Breast epithelium (tissue), 4 donors: ENCODE data around the gene CD72. TPM values are rescaled to one million over a fixed set of nuclear protein-coding genes. Genes with fewer than 3 reads are reported as not detected.

Experiments
- DNase-seq, 2 donors: peaks; one replicate each; pipeline ENCODE4 v3.0.0-alpha.2; 2019; ENCODE audit warnings: low spot score in 2 of 2
- H3K27ac ChIP-seq, 2 donors: fragments of 200-600 bp; sonication (generic) in 1 of 2; one replicate each; pipeline ENCODE4 v1.5.1; 2016 to 2019; ENCODE audit warnings: mild to moderate bottlenecking in 1 of 2
- H3K27me3 ChIP-seq, 2 donors: fragments of 200-600 bp; sonication (generic) in 1 of 2; one replicate each; pipeline versions ENCODE4 v1.5.1 to v1.6.0; 2017 to 2019; ENCODE audit warnings: control low read depth in 1 of 2, mild to moderate bottlenecking in 1 of 2
- H3K36me3 ChIP-seq: fragments of 200-600 bp; one replicate; pipeline ENCODE4 v1.5.1; 2019
- H3K4me1 ChIP-seq, 2 donors: fragments of 200-600 bp; sonication (generic); one replicate each; pipeline ENCODE4 v1.5.1; 2016 to 2019; ENCODE audit warnings: control low read depth in 1 of 2
- H3K4me3 ChIP-seq, 3 donors: fragments of 200-600 bp; sonication (generic); 1 replicate in 2 of 3; 2 replicates in 1 of 3; pipeline ENCODE4 v1.5.1; 2016 to 2019; ENCODE audit warnings: mild to moderate bottlenecking in 3 of 3, moderate library complexity in 2 of 3
- H3K9me3 ChIP-seq, 2 donors: fragments of 200-600 bp; sonication (generic) in 1 of 2; one replicate each; pipeline ENCODE4 v1.5.1; 2016 to 2019; ENCODE audit warnings: control low read depth in 1 of 2
- POLR2A ChIP-seq: fragments of 450-650 bp; IDR thresholded peaks from one replicate; pipeline ENCODE4 v1.6.1; 2016; ENCODE audit warnings: antibody characterized with exemption, mild to moderate bottlenecking, moderate library complexity
- POLR2AphosphoS5 ChIP-seq, 3 donors: sonication (generic); formaldehyde crosslinking; IDR thresholded peaks; one replicate each; pipeline ENCODE4 v1.6.1; 2017; ENCODE audit warnings: antibody characterized with exemption in 3 of 3
- intact Hi-C: fragments of 100-400 bp; cut with DNase I; formaldehyde crosslinking; loops from one replicate; pipeline ENCODE4 v1.15.1; 2023; ENCODE audit warnings: low total_unique reads
- total RNA-seq, 3 donors: library from RNA; depleted of rRNA; stranded (reverse); fragments of >200 nt; gene quantifications; one replicate each; pipeline ENCODE4 v1.1.0, GENCODE V29; 2016
- TF ChIP-seq, protein P1 (sequence below), 3 donors: fragments of 450-650 bp; IDR thresholded peaks; one replicate each; pipeline ENCODE4 v1.5.1; 2016 to 2017; ENCODE audit warnings: antibody characterized with exemption in 3 of 3, mild to moderate bottlenecking in 3 of 3, moderate library complexity in 3 of 3

The CD72 gene
- total RNA-seq, 3 donors from 2014 or later = 3.6 to 6.4 (median 5.1) TPM

DNA sequence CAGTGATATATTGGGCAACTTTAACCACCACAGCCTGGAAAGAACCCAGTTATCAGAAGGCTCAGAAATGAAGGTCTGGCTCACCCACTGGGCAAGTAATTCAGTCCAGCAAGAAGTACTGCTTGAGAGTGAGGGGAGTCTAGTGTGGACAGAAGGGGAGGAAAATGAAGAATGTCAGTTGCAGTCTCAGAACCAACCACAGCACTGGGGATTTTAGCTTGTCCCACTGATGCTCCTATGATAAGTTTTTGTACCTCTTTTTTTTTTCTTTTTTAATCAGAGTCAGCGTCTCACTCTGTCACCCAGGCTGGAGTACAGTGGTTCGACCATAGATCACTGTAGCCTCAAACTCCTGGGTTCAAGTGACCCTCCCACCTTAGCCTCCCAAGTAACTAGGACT is 9.4 kb upstream of the CD72 start:
- no peak for DNase-seq
- no peaks in the 10 kb centered on the region for H3K9me3 ChIP-seq
- no peaks in the 10 kb centered on the region for H3K4me1 ChIP-seq
- no peak overlapping the region for H3K4me3 ChIP-seq
- no peaks in the 10 kb centered on the region for H3K27me3 ChIP-seq
- TF ChIP-seq POLR2AphosphoS5 (IDR thresholded peaks at IDR 0.05) = no peak
- TF ChIP-seq, protein P1, sequence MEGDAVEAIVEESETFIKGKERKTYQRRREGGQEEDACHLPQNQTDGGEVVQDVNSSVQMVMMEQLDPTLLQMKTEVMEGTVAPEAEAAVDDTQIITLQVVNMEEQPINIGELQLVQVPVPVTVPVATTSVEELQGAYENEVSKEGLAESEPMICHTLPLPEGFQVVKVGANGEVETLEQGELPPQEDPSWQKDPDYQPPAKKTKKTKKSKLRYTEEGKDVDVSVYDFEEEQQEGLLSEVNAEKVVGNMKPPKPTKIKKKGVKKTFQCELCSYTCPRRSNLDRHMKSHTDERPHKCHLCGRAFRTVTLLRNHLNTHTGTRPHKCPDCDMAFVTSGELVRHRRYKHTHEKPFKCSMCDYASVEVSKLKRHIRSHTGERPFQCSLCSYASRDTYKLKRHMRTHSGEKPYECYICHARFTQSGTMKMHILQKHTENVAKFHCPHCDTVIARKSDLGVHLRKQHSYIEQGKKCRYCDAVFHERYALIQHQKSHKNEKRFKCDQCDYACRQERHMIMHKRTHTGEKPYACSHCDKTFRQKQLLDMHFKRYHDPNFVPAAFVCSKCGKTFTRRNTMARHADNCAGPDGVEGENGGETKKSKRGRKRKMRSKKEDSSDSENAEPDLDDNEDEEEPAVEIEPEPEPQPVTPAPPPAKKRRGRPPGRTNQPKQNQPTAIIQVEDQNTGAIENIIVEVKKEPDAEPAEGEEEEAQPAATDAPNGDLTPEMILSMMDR (IDR thresholded peaks at IDR 0.05) = no peak
- no peak for TF ChIP-seq POLR2A
- no peaks in the 10 kb centered on the region for H3K36me3 ChIP-seq
- intact Hi-C loops = no loop called here
- H3K27ac ChIP-seq = no peak overlapping the region

DNA sequence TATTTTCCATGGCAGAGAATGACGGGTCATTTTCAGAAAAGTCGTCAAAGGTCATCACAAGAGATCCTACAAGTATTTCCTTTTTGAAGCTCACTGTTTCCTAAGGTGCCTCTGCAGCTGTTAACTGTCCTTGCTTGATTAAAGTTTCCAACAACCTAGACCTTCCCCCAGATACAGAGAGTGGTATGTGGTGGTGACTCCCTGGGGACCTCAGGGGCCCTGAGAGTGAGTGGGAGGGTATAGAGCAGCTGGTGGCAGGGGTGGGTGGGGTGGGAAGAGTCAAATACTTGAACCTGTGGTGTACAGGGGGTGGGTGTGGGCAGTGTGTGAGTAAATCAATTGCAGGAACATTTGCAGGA is 1.6 kb upstream of the CD72 start:
- DNase-seq = no peak
- Histone ChIP-seq H3K4me1 (no peaks in the 10 kb centered on the region), H3K4me3 (no peak overlapping the region), H3K27ac (no peak overlapping the region), H3K9me3 (no peaks in the 10 kb centered on the region), H3K27me3 (no peaks in the 10 kb centered on the region), H3K36me3 (no peaks in the 10 kb centered on the region)
- intact Hi-C loops = no loop called here
- no peak for TF ChIP-seq POLR2A
- no peak for TF ChIP-seq POLR2AphosphoS5 (IDR thresholded peaks at IDR 0.05)
- TF ChIP-seq, protein P1 (IDR thresholded peaks at IDR 0.05) = no peak

DNA sequence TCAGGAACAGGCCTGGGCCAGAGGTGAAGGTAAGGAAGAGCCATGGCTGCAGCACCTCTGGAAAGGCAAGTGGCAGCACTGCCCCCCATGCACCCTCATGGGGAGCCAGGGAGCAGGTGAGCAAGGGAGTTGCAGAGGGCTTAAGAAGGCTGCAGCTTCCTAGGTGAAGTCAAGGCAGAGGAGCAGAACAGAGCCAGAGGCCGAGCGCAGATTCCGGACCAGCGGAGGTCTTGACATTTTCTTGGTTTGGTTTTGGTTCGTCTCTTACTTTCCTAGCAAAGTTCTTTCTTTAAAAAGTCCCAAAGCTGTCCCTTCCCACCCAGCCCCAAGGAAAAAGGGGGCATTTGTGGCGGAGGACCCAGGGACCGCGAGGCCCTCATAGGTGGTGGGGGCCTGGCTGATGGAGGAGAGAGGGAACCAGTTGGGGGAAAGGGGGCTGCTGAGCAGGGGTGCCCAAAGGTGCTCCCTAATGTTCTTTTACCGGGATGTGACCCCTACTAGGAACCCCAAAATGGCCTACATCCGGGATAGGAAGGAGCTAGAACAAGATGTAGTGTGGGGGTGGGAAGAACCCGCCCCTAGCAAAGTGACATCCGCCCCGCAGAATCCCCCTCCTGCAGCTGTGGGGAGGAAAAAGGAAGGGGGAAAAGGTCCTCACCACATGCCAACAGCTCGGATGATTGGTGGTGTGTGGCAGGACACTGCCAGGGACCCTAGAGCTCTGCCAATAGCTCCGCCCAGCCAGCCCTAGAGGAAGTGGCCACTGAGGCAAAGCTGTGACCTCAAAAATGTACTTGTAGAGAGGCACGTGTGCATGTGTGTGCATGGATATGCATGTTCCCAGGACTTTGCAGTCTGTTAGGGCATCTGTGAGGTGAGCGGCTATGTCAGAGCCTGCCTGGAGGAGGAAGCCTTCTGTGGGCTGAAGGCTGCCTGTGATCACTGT is 914 bp upstream of the CD72 start:
- H3K27me3 ChIP-seq = no peaks in the 10 kb centered on the region
- H3K4me1 ChIP-seq = no peaks in the 10 kb centered on the region
- H3K36me3 ChIP-seq = no peaks in the 10 kb centered on the region
- intact Hi-C loops = no loop called here
- TF ChIP-seq, protein P1 (IDR thresholded peaks at IDR 0.05) = no peak
- TF ChIP-seq POLR2A = no peak
- H3K27ac ChIP-seq = no peak overlapping the region
- no peaks in the 10 kb centered on the region for H3K9me3 ChIP-seq
- no peak for DNase-seq
- no peak overlapping the region for H3K4me3 ChIP-seq

DNA sequence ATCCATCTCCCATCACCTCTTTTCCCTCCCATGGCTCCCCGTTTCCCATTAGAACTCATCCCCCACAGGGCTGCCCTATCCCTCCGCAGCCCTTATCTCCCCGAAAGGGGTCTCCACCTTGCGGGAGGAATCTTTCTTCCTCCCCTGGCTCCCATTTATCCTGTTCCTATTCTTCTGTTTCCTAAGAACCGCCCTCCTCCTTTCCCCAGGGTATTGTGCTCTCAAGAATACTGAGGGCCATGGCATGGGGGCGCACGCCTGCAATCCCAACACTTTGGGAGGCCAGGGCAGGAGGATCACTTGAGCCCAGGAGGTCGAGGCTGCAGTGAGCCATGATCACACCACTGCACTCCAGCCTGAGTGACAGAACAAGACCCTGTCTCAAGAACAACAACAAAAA is 665 bp downstream of the CD72 start:
- no peak for TF ChIP-seq POLR2A
- no peak for TF ChIP-seq POLR2AphosphoS5 (IDR thresholded peaks at IDR 0.05)
- TF ChIP-seq, protein P1 (IDR thresholded peaks at IDR 0.05) = no peak
- Histone ChIP-seq H3K4me3 (peak overlapping the region; percentile 40 to 74 (median 50)), H3K27ac (no peak overlapping the region), H3K9me3 (no peaks in the 10 kb centered on the region), H3K4me1 (no peaks in the 10 kb centered on the region), H3K36me3 (no peaks in the 10 kb centered on the region), H3K27me3 (no peaks in the 10 kb centered on the region)
- intact Hi-C loops = no loop called here
- no peak for DNase-seq

DNA sequence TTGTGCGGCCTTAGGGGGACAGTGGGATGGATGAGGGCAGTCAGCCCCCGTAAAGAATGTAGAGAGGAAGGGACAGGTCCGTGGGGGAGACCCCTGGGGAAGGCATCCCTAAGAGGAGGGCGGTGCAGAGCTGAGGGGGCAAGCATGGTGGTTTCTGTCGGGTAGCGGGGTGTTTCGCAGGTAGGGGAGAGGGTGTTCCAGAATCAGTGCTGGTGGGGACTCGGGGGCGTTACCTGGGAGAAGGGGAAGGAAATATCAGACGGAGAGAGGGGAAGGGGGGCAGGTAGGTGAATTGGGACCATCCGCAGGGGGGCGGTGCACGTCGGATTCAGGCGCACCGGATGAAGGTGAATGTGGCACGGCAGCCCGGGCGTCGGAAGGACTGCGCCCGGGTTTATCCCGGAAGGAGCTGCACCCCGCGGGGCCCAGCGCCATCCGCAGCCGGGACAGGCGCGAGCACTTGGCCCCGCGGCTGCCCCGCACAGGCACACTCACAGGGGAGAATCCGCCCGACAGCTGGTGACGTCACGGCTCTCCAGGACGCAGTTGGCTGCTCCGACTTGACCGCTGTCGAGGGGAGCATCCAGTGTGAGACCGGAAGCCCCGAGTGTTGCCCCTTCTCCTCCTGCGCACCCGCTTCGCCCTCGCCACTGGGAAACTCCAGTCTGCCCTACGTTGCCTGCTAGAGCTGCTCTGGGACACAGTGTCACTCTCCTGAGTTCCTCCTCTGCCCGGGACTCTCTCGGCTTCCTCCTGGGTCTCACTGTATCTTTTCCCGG is 1.3 kb downstream of the CD72 start:
- peak in 1 of 2 donors; percentile 33 for DNase-seq
- no peaks in the 10 kb centered on the region for H3K36me3 ChIP-seq
- H3K27ac ChIP-seq = no peak overlapping the region
- H3K4me3 ChIP-seq = peak overlapping the region; percentile 40 to 74 (median 50)
- intact Hi-C loops = no loop called here
- H3K9me3 ChIP-seq = no peaks in the 10 kb centered on the region
- no peaks in the 10 kb centered on the region for H3K4me1 ChIP-seq
- TF ChIP-seq, protein P1 (IDR thresholded peaks at IDR 0.05) = no peak
- TF ChIP-seq POLR2A (no peak), POLR2AphosphoS5 (IDR thresholded peaks at IDR 0.05) (no peak)
- no peaks in the 10 kb centered on the region for H3K27me3 ChIP-seq
